ENCODE data around the gene INSC. TPM values are rescaled to one million over a fixed set of nuclear protein-coding genes. Genes with fewer than 3 reads are reported as not detected.

The INSC gene
- total and polyA plus RNA-seq, 2 of the 4 experiments (the other 2 are of a cell fraction) = 0.53 to 1.4 TPM

- Histone ChIP-seq H3K27me3 (ENCODE audit: control insufficient read depth, insufficient read depth, low read length) (no peaks in the 10 kb centered on the region), H4K8ac (ENCODE audit: low read depth in 2 of 2, low read length in 2 of 2) (no peak overlapping the region), H3K9ac (ENCODE audit: low read depth, low read length) (no peak overlapping the region), H2BK15ac (ENCODE audit: low read depth, low read length) (no peak overlapping the region), H3K4me2 (ENCODE audit: low read depth, low read length) (no peak overlapping the region), H2AK9ac (replicated peaks; ENCODE audit: low read depth, low read length, poor library complexity) (no peak overlapping the region), H2BK20ac (ENCODE audit: low read depth, low read length) (no peak overlapping the region), H4K91ac (ENCODE audit: insufficient read depth, low read depth, low read length) (no peak overlapping the region), H3K18ac (ENCODE audit: low read depth, low read length) (no peak overlapping the region), H4K5ac (ENCODE audit: low read depth, low read length) (no peak overlapping the region), H2BK5ac (ENCODE audit: low read depth, low read length, poor library complexity, severe bottlenecking) (no peak overlapping the region), H2AK5ac (ENCODE audit: low read depth, low read length) (no peak overlapping the region), H3K4me1 (ENCODE audit: control insufficient read depth, insufficient read depth, low read length) (peaks cover 10% of the 10 kb centered on the region), H3K23ac (ENCODE audit: low read depth, low read length) (no peak overlapping the region), H3K56ac (ENCODE audit: extremely low read depth, insufficient read depth, low read length) (no peak overlapping the region), H3K4me3 (ENCODE audit: insufficient read depth, low read depth, low read length) (no peak overlapping the region), H3K27ac (ENCODE audit: insufficient read depth, low read length) (no peak overlapping the region), H3K79me1 (ENCODE audit: low read depth in 1 of 2, low read length in 2 of 2) (no peaks in the 10 kb centered on the region), H3K9me3 (ENCODE audit: control insufficient read depth, insufficient read depth, low read length) (no peaks in the 10 kb centered on the region), H2BK120ac (ENCODE audit: low read depth, low read length) (no peak overlapping the region), H3K9me1 (ENCODE audit: insufficient read depth, low read length) (peaks cover 10% of the 10 kb centered on the region), H3K36me3 (ENCODE audit: control insufficient read depth, insufficient read depth, low read length) (no peaks in the 10 kb centered on the region; the same call in 1 of the 2 replicates), H3K4ac (ENCODE audit: low read depth, low read length) (no peak overlapping the region), H2AFZ (replicated peaks; ENCODE audit: low read length, poor library complexity) (no peak overlapping the region), H4K20me1 (ENCODE audit: insufficient read depth, low read length) (no peaks in the 10 kb centered on the region), H3K14ac (replicated peaks; ENCODE audit: low read depth, low read length) (no peak overlapping the region)
- in situ Hi-C loops (cut with MboI; ENCODE audit: low sequenced_read_pairs) = no loop called here
- ChIA-PET CTCF (interaction anchor here (0.9 kb wide), 1 partner anchor 81 kb away, joined by 3 read pairs; no protein-coding TSS in a partner anchor), POLR2A (ENCODE audit: unreplicated experiment) (no interaction called here)
- intact Hi-C loops (cut with micrococcal nuclease) = no loop called here
- no TSS peak for BruUV-seq (replicated peaks)
- DNase-seq (no peak), ATAC-seq (ENCODE audit: low read depth) (no peak)
- TF ChIP-seq USF2 (IDR thresholded peaks at IDR 0.05; ENCODE audit: low read depth, low read length) (no peak), RCOR1 (IDR thresholded peaks at IDR 0.05; ENCODE audit: insufficient replicate concordance, low read length) (no peak), CTCF (conservative IDR thresholded peaks at IDR 0.05; ENCODE audit: low read depth, low read length) (no peak), POLR2A (IDR thresholded peaks at IDR 0.05; ENCODE audit: low read depth, low read length) (no peak)
- TF ChIP-seq, protein P1, sequence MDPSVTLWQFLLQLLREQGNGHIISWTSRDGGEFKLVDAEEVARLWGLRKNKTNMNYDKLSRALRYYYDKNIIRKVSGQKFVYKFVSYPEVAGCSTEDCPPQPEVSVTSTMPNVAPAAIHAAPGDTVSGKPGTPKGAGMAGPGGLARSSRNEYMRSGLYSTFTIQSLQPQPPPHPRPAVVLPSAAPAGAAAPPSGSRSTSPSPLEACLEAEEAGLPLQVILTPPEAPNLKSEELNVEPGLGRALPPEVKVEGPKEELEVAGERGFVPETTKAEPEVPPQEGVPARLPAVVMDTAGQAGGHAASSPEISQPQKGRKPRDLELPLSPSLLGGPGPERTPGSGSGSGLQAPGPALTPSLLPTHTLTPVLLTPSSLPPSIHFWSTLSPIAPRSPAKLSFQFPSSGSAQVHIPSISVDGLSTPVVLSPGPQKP (IDR thresholded peaks at IDR 0.05; ENCODE audit: borderline replicate concordance, low read depth, low read length) = no peak
- 67% methylated on average over 1 of the region's 1 CpG; no CpG with 5 or more reads in 1 of the 2 experiments for WGBS, 2 experiments (ENCODE audit: extremely low coverage in 2 of 2, insufficient read length in 1 of 2)
- dilution Hi-C loops (cut with HindIII; ENCODE audit: low sequenced_read_pairs, unreplicated experiment) = no loop called here
Measured at GRCh38 chr11:15182372-15182771, 67.6 kb downstream of the INSC start.
